SHP77 treated with DMSO at 0.1 percent for 48 hours (cell line): Measurements from ENCODE around the gene CYB5D1.
"Not testable (repeated sequence)": the region's sequence is repeated elsewhere in the genome, so short reads cannot be mapped to it uniquely, and the experiment has no call there.

ENCODE experiments used
- DNase-seq: peaks from one replicate; lab custom pipeline; 2025; lab: John Stamatoyannopoulos, UW

CYB5D1 gene

GRCh38 chr17:7856011-7856810, 1.6 kb upstream of the CYB5D1 start:
- no peak for DNase-seq

- DNase-seq, result peak; percentile 100
Measured at GRCh38 chr17:7856811-7857712, 741 bp upstream of the CYB5D1 start, which contains the start of gene NAA38. TSS of gene NAA38 (minus strand) at chr17:7857559. CDS start at chr17:7857463, 96 bp downstream.

- DNase-seq, result peak; percentile 53
Measured at GRCh38 chr17:7858522-7858810, 663 bp downstream of the CYB5D1 start.

GRCh38 chr17:7859028-7859427, 1.2 kb downstream of the CYB5D1 start:
- DNase-seq, result no peak

- DNase-seq, result peak; percentile 17
Measured at GRCh38 chr17:7862692-7863437, 5.1 kb downstream of the CYB5D1 start.

- not testable (repeated sequence) for DNase-seq
Measured at GRCh38 chr17:7864384-7864783, 6.6 kb downstream of the CYB5D1 start.

- DNase-seq, result no peak
Measured at GRCh38 chr17:7864995-7865650, 7.3 kb downstream of the CYB5D1 start.

- no peak for DNase-seq
Measured at GRCh38 chr17:7867881-7868329, 10.1 kb downstream of the CYB5D1 start.

GRCh38 chr17:7873051-7873450, 15.2 kb downstream of the CYB5D1 start:
- DNase-seq, result no peak

GRCh38 chr17:7875804-7876370, 18.1 kb downstream of the CYB5D1 start:
- DNase-seq, result no peak

- DNase-seq, result no peak
Measured at GRCh38 chr17:7878234-7878633, 20.4 kb downstream of the CYB5D1 start.

- no peak for DNase-seq
Measured at GRCh38 chr17:7880076-7880868, 22.5 kb downstream of the CYB5D1 start.

- DNase-seq, result peak; percentile 91
Measured at GRCh38 chr17:7881276-7882054, 23.7 kb downstream of the CYB5D1 start.

- peak; percentile 91 for DNase-seq
Measured at GRCh38 chr17:7882068-7882467, 24.3 kb downstream of the CYB5D1 start.

GRCh38 chr17:7882629-7883028, 24.8 kb downstream of the CYB5D1 start:
- DNase-seq, result peak; percentile 59

GRCh38 chr17:7883781-7884386, 26.1 kb downstream of the CYB5D1 start:
- peak; percentile 45 for DNase-seq

- DNase-seq, result no peak
Measured at GRCh38 chr17:7884581-7885366, 27.0 kb downstream of the CYB5D1 start.
